OCI-LY1 (cell line): ENCODE results near the gene CPN2.

Experiments used
- H2AFZ ChIP-seq: fragments of 200-600 bp; sonication (generic), shearing (Covaris generic); 2 replicates; pipeline ENCODE4 v1.6.0; 2014; ENCODE audit warnings: antibody characterized with exemption, mild to moderate bottlenecking, low read length
- H3F3A ChIP-seq: fragments of 200-600 bp; sonication (generic), shearing (Covaris generic); 2 replicates; pipeline ENCODE4 v1.6.0; 2014; ENCODE audit warnings: mild to moderate bottlenecking, antibody characterized with exemption, low read length, moderate library complexity; ENCODE audit not compliant: insufficient read depth
- H3K27ac ChIP-seq: fragments of 200-600 bp; sonication (generic); 2 replicates; pipeline ENCODE4 v1.5.1; 2014; ENCODE audit warnings: low read length, mixed run types, mild to moderate bottlenecking, low read depth; ENCODE audit not compliant: poor library complexity, severe bottlenecking
- H3K27me3 ChIP-seq: fragments of 200-600 bp; sonication (generic); 2 replicates; pipeline ENCODE4 v1.6.0; 2014; ENCODE audit warnings: antibody characterized with exemption, mild to moderate bottlenecking, low read length, moderate library complexity; ENCODE audit not compliant: insufficient read depth
- H3K36me3 ChIP-seq: fragments of 200-600 bp; sonication (generic); 2 replicates; pipeline ENCODE4 v1.6.1; 2014; ENCODE audit warnings: mild to moderate bottlenecking, antibody characterized with exemption, low read length, moderate library complexity, mixed read lengths; ENCODE audit not compliant: insufficient read depth
- H3K4me1 ChIP-seq: fragments of 200-600 bp; sonication (generic); 2 replicates; pipeline ENCODE4 v1.5.1; 2014; ENCODE audit warnings: mild to moderate bottlenecking, low read length, moderate library complexity; ENCODE audit not compliant: insufficient read depth, severe bottlenecking
- H3K4me2 ChIP-seq: fragments of 200-600 bp; sonication (generic), shearing (Covaris generic); 2 replicates; pipeline ENCODE4 v1.6.1; 2014; ENCODE audit warnings: low read length
- H3K4me3 ChIP-seq: fragments of 200-600 bp; sonication (generic); 2 replicates; pipeline ENCODE4 v1.5.1; 2014; ENCODE audit warnings: low read length, low read depth, mild to moderate bottlenecking, mixed read lengths; ENCODE audit not compliant: poor library complexity, severe bottlenecking
- H3K79me2 ChIP-seq: fragments of 200-600 bp; shearing (Covaris generic); 2 replicates; pipeline ENCODE4 v1.6.1; 2016; ENCODE audit warnings: mixed run types, low read length, mixed read lengths; ENCODE audit not compliant: insufficient read depth
- H3K9ac ChIP-seq: fragments of 200-600 bp; sonication (generic), shearing (Covaris generic); 2 replicates; pipeline ENCODE4 v1.6.1; 2014; ENCODE audit warnings: mild to moderate bottlenecking, low read length, mixed read lengths
- H3K9me2 ChIP-seq: fragments of 200-600 bp; sonication (generic), shearing (Covaris generic); 2 replicates; pipeline ENCODE4 v1.6.1; 2014; ENCODE audit warnings: low read depth, mild to moderate bottlenecking, low read length, mixed read lengths
- H3K9me3 ChIP-seq: fragments of 200-600 bp; shearing (Covaris generic); 2 replicates; pipeline ENCODE4 v1.6.1; 2014; ENCODE audit warnings: low read length, mixed read lengths
- H4K20me1 ChIP-seq: fragments of 200-600 bp; sonication (generic), shearing (Covaris generic); 2 replicates; pipeline ENCODE4 v1.6.0; 2016; ENCODE audit warnings: mild to moderate bottlenecking, low read length; ENCODE audit not compliant: insufficient read depth
- EZH2 ChIP-seq: fragments of 200-600 bp; sonication (generic), shearing (Covaris generic); IDR thresholded peaks from 2 replicates; pipeline ENCODE4 v1.8.0; 2017; ENCODE audit warnings: borderline replicate concordance, mixed run types, mild to moderate bottlenecking, antibody characterized with exemption, low read length, moderate library complexity, mixed read lengths
- TF ChIP-seq, protein P1 (sequence below): fragments of 200-600 bp; sonication (generic), shearing (Covaris generic); IDR thresholded peaks from 2 replicates; pipeline ENCODE4 v1.5.1; 2017; ENCODE audit warnings: mild to moderate bottlenecking, antibody characterized with exemption, low read length, moderate library complexity, mixed read lengths

Gene CPN2

DNA sequence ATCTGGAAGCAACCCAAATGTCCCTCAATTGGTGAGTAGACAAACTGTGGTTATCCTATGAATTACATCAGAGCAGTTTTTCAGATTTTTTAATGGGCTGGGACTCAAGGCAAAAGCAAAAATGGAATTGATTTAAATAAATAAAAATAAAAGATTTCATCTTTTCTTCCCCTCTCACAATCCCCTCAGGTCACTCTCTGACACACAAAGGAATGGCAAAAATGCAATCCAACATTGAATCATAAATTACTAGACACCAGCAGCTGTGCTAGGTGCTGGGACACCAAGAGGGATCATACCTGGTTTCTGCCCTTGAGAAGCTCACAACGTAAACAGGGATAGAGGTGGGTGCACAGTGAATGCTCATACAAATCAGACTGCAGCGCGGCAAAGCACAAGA, 58.8 kb downstream of the CPN2 start:
- Histone ChIP-seq H3K36me3 (no peaks in the 10 kb centered on the region), H3K9me2 (no peaks in the 10 kb centered on the region), H3K4me2 (no peak overlapping the region), H3K9me3 (no peaks in the 10 kb centered on the region), H3K27ac (no peak overlapping the region), H3K79me2 (no peaks in the 10 kb centered on the region), H3K27me3 (no peaks in the 10 kb centered on the region; the same call in 1 of the 2 replicates), H3K4me3 (no peak overlapping the region), H3K9ac (no peak overlapping the region), H3F3A (no peaks in the 10 kb centered on the region), H2AFZ (no peak overlapping the region), H4K20me1 (no peaks in the 10 kb centered on the region), H3K4me1 (no peaks in the 10 kb centered on the region)
- TF ChIP-seq, protein P1, sequence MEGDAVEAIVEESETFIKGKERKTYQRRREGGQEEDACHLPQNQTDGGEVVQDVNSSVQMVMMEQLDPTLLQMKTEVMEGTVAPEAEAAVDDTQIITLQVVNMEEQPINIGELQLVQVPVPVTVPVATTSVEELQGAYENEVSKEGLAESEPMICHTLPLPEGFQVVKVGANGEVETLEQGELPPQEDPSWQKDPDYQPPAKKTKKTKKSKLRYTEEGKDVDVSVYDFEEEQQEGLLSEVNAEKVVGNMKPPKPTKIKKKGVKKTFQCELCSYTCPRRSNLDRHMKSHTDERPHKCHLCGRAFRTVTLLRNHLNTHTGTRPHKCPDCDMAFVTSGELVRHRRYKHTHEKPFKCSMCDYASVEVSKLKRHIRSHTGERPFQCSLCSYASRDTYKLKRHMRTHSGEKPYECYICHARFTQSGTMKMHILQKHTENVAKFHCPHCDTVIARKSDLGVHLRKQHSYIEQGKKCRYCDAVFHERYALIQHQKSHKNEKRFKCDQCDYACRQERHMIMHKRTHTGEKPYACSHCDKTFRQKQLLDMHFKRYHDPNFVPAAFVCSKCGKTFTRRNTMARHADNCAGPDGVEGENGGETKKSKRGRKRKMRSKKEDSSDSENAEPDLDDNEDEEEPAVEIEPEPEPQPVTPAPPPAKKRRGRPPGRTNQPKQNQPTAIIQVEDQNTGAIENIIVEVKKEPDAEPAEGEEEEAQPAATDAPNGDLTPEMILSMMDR, result no peak
- no peak for TF ChIP-seq EZH2
